ENCODE results near the gene TRIM65. TPM values are rescaled to one million over a fixed set of nuclear protein-coding genes. Genes with fewer than 3 reads are reported as not detected.

Gene TRIM65
- total and polyA plus RNA-seq, 2 experiments from 2014 or later = 16.8 to 31.5 TPM

- Histone ChIP-seq H3K9me3 (ENCODE audit: low read depth) (no peaks in the 10 kb centered on the region), H3K4me1 (ENCODE audit: low read depth) (peaks cover 13% of the 10 kb centered on the region), H3K27me3 (no peaks in the 10 kb centered on the region), H3K36me3 (no peaks in the 10 kb centered on the region), H3K4me3 (no peak overlapping the region), H3K27ac (no peak overlapping the region)
- no peak for TF ChIP-seq CTCF (IDR thresholded peaks at IDR 0.05; ENCODE audit: low read depth, low read length)
- no peak for DNase-seq (ENCODE audit: low read depth in 1 of 2, low spot score in 1 of 2)
These were observed 13.1 kb upstream of the TRIM65 start for GRCh38 chr17:75909812-75910274.

DNA sequence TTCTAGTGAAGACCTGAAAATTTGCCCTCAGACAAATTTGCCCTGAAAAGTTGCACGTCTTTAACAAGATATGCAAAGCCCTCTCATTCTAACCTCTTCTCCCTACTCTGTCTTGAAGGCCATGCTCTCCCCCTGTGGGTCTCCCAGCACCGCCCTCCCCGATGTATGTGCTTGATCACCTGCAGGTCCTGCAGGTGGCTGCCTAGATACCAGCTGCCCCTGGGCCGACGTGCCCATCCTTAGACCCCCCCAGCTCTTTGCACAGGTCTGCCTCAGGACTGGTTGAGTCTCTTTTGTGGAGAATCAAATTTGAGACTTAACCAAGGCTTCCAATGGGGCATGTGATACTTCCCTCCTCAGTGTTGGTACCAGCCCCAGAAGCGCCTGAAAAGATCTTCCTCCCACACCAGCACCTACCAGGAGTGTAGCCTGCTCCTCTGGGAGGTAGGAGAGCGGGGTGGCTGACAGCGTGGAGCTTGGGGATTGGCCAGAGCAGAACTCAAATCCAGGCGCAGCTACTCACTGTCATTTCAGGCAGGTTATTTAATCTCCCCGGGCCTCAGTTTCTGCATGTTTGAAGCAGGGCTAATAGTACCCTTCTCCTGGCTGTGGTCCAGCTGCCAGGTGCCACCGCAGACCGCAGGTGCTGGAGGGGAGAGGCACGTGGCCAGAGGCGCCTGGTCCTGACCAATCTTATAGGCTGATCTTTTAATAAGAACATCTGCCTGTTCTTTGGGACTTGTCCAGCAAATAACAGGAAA, 12.5 kb upstream of the TRIM65 start:
- TF ChIP-seq CTCF (IDR thresholded peaks at IDR 0.05; ENCODE audit: low read depth, low read length) = no peak
- no peaks in the 10 kb centered on the region for H3K9me3 ChIP-seq (ENCODE audit: low read depth)
- no peaks in the 10 kb centered on the region for H3K27me3 ChIP-seq
- no peaks in the 10 kb centered on the region for H3K36me3 ChIP-seq
- DNase-seq (ENCODE audit: low read depth in 1 of 2, low spot score in 1 of 2) = no peak
- no peak overlapping the region for H3K4me3 ChIP-seq
- no peak overlapping the region for H3K27ac ChIP-seq
- H3K4me1 ChIP-seq (ENCODE audit: low read depth) = peaks cover 13% of the 10 kb centered on the region

- no peaks in the 10 kb centered on the region for H3K27me3 ChIP-seq
- peak overlapping the region; percentile 59 for H3K27ac ChIP-seq
- H3K9me3 ChIP-seq (ENCODE audit: low read depth) = no peaks in the 10 kb centered on the region
- no peak overlapping the region for H3K4me3 ChIP-seq
- H3K36me3 ChIP-seq = no peaks in the 10 kb centered on the region
- TF ChIP-seq CTCF (IDR thresholded peaks at IDR 0.05; ENCODE audit: low read depth, low read length) = no peak
- H3K4me1 ChIP-seq (ENCODE audit: low read depth) = peaks cover 16% of the 10 kb centered on the region
- peak in 1 of 2 donors; percentile 89 for DNase-seq (ENCODE audit: low read depth in 1 of 2, low spot score in 1 of 2)
These were observed 11.4 kb upstream of the TRIM65 start for GRCh38 chr17:75908201-75908600.

GRCh38 chr17:75906143-75906884, 9.6 kb upstream of the TRIM65 start:
- Histone ChIP-seq H3K9me3 (ENCODE audit: low read depth) (no peaks in the 10 kb centered on the region), H3K27me3 (no peaks in the 10 kb centered on the region), H3K4me1 (ENCODE audit: low read depth) (peaks cover 16% of the 10 kb centered on the region), H3K4me3 (no peak overlapping the region), H3K27ac (peak overlapping the region; percentile 20), H3K36me3 (peaks cover 6% of the 10 kb centered on the region)
- no peak for TF ChIP-seq CTCF (IDR thresholded peaks at IDR 0.05; ENCODE audit: low read depth, low read length)
- no peak for DNase-seq (ENCODE audit: low read depth in 1 of 2, low spot score in 1 of 2)

- peak; percentile 83 for TF ChIP-seq CTCF (IDR thresholded peaks at IDR 0.05; ENCODE audit: low read depth, low read length)
- H3K4me1 ChIP-seq (ENCODE audit: low read depth) = peaks cover 6% of the 10 kb centered on the region
- no peaks in the 10 kb centered on the region for H3K27me3 ChIP-seq
- no peaks in the 10 kb centered on the region for H3K9me3 ChIP-seq (ENCODE audit: low read depth)
- peaks cover 15% of the 10 kb centered on the region for H3K36me3 ChIP-seq
- DNase-seq (ENCODE audit: low read depth in 1 of 2, low spot score in 1 of 2) = peak; percentile 95 to 97
- H3K4me3 ChIP-seq = peak within 1 kb of the TSS; percentile 68
- H3K27ac ChIP-seq = peak within 1 kb of the TSS; percentile 88
These were observed 8.2 kb upstream of the TRIM65 start, which contains the start of gene MRPL38 for GRCh38 chr17:75904749-75905521. MRPL38 (minus strand) TSS chr17:75904884; CDS start chr17:75904875, 9 bp downstream.

Measured in cardiac muscle cell (in vitro differentiated cells and primary cell).